Measurements from ENCODE around the gene CYSLTR2.

DNA sequence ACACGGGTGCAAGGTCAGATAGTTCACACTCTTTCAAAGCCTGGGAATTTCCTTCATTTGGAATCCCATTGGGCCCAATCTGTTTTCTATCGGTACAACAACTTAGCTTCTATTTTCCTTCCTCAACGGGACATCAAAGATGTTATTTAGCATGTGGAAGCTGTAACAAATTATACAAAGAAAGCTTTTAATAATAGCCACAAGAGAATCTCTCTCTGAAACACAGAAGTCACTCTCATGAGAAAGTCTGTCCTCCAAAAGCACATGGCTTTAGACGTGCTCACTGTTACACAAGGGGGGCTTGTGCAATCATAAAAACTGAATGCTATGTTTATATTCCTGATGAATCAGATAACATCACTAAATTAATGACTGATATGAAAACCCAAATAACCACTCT, 28.9 kb upstream of the CYSLTR2 start:
- no peak for TF ChIP-seq CTCF (conservative IDR thresholded peaks at IDR 0.05 in 1 of 2, IDR thresholded peaks at IDR 0.05 in 1 of 2; ENCODE audit: low read depth in 1 of 2, low read length in 2 of 2)
- no peak for TF ChIP-seq EZH2 (IDR thresholded peaks at IDR 0.05; ENCODE audit: low read length, missing control alignments)

Measured in fibroblast of lung (primary cell).